H1 (cell line): ENCODE results near the gene CLCA4. TPM values are rescaled to one million over a fixed set of nuclear protein-coding genes. Genes with fewer than 3 reads are reported as not detected.

Experiments
- CTCF ChIA-PET: fragments of 300-600 bp; sonication (Branson Sonifier 250); formaldehyde crosslinking; loops from one replicate; lab custom pipeline; 2021; ENCODE audit not compliant: partially characterized antibody; lab: Charles Lee
- POLR2A ChIA-PET: fragments of 300-600 bp; sonication (Branson Sonifier 250); formaldehyde crosslinking; loops from one replicate; lab custom pipeline; 2021; ENCODE audit warnings: inconsistent platforms; ENCODE audit not compliant: partially characterized antibody; lab: Charles Lee
- DNase-seq, 2 experiments: peaks; one replicate each; pipeline versions ENCODE4 v3.0.0 to v3.0.0-alpha.2; 2010 to 2022; ENCODE audit warnings: low spot score in 2 of 2, low read depth in 1 of 2, mixed read lengths in 1 of 2
- FAIRE-seq: peaks from 2 replicates; lab custom pipeline; 2011; peaks lifted over from hg19 to GRCh38; lab: Jason Lieb, UNC
- H2AFZ ChIP-seq: 2 replicates; pipeline ENCODE4 v1.8.1; 2012; ENCODE audit warnings: low read length, inconsistent platforms
- H2AK5ac ChIP-seq: 2 replicates; pipeline ENCODE4 v1.6.1; 2013; ENCODE audit warnings: low read depth, low read length
- H2BK120ac ChIP-seq: replicated peaks from 2 replicates; pipeline ENCODE3; 2013; ENCODE audit warnings: low read depth, low read length, inconsistent platforms
- H2BK12ac ChIP-seq: 2 replicates; pipeline ENCODE4 v1.6.1; 2013; ENCODE audit warnings: low read depth, low read length
- H2BK15ac ChIP-seq: 2 replicates; pipeline ENCODE4 v1.6.1; 2013; ENCODE audit warnings: low read length
- H2BK20ac ChIP-seq: 2 replicates; pipeline ENCODE4 v1.6.1; 2013; ENCODE audit warnings: low read length
- H2BK5ac ChIP-seq: 2 replicates; pipeline ENCODE4 v1.6.1; 2013; ENCODE audit warnings: low read depth, low read length
- H3K14ac ChIP-seq: 2 replicates; pipeline ENCODE4 v1.6.1; 2013; ENCODE audit warnings: inconsistent platforms; ENCODE audit not compliant: insufficient read length
- H3K18ac ChIP-seq: 2 replicates; pipeline ENCODE4 v1.6.1; 2013; ENCODE audit warnings: low read length; ENCODE audit errors: extremely low read depth
- H3K23ac ChIP-seq: 2 replicates; pipeline ENCODE4 v1.6.1; 2013; ENCODE audit warnings: inconsistent platforms; ENCODE audit not compliant: insufficient read length
- H3K23me2 ChIP-seq: 2 replicates; pipeline ENCODE4 v1.6.1; 2013; ENCODE audit warnings: low read depth, low read length
- H3K27ac ChIP-seq: 2 replicates; pipeline ENCODE4 v1.6.1; 2011; ENCODE audit warnings: low read depth, low read length, inconsistent platforms
- H3K27me3 ChIP-seq, 4 experiments: replicated peaks in 1 of 4; 1 replicate in 1 of 4; 2 replicates in 3 of 4; pipeline versions ENCODE4 v1.6.1 to v1.8.1; 2011 to 2013; ENCODE audit warnings: low read length in 3 of 4, mild to moderate bottlenecking in 3 of 4, inconsistent platforms in 2 of 4, mixed read lengths in 2 of 4, moderate library complexity in 1 of 4; ENCODE audit not compliant: control insufficient read depth in 3 of 4, insufficient read depth in 3 of 4; ENCODE audit errors: extremely low read depth in 1 of 4
- H3K36me3 ChIP-seq, 4 experiments: 2 replicates each; pipeline versions ENCODE4 v1.6.1 to v1.8.1; 2011 to 2013; ENCODE audit warnings: mild to moderate bottlenecking in 4 of 4, low read length in 3 of 4, moderate library complexity in 2 of 4, control low read depth in 1 of 4, inconsistent platforms in 1 of 4; ENCODE audit not compliant: insufficient read depth in 4 of 4, control insufficient read depth in 2 of 4
- H3K4ac ChIP-seq: replicated peaks from 2 replicates; pipeline ENCODE3; 2013; ENCODE audit warnings: low read length, low read depth, mixed read lengths, inconsistent platforms; ENCODE audit not compliant: insufficient read length
- H3K4me1 ChIP-seq, 4 experiments: replicated peaks in 1 of 4; 1 replicate in 1 of 4; 2 replicates in 3 of 4; pipeline versions ENCODE4 v1.6.1 to v1.8.1; 2011 to 2013; ENCODE audit warnings: low read length in 3 of 4, inconsistent platforms in 2 of 4, mixed read lengths in 1 of 4; ENCODE audit not compliant: insufficient read depth in 4 of 4, control insufficient read depth in 3 of 4
- H3K4me2 ChIP-seq, 2 experiments: 2 replicates each; pipeline versions ENCODE4 v1.6.1 to v1.8.1; 2011 to 2013; ENCODE audit warnings: low read depth in 2 of 2, low read length in 2 of 2, control low read depth in 1 of 2, inconsistent platforms in 1 of 2, mild to moderate bottlenecking in 1 of 2; ENCODE audit not compliant: insufficient read depth in 1 of 2
- H3K4me3 ChIP-seq, 4 experiments: fragments of 200-600, 300-600 bp in 1 of 4; sonication (generic), shearing (Covaris generic), sonication (Bioruptor Twin) in 1 of 4; 2 replicates each; pipeline versions ENCODE4 v1.5.1 to v1.8.1; 2011 to 2016; ENCODE audit warnings: low read length in 4 of 4, low read depth in 3 of 4, control low read depth in 2 of 4, inconsistent platforms in 2 of 4, mild to moderate bottlenecking in 2 of 4, mixed read lengths in 1 of 4, moderate library complexity in 1 of 4; ENCODE audit not compliant: insufficient read depth in 2 of 4; ENCODE audit errors: extremely low read depth in 1 of 4
- H3K56ac ChIP-seq: replicated peaks from 2 replicates; pipeline ENCODE3; 2013; ENCODE audit warnings: low read depth, mild to moderate bottlenecking, mixed read lengths, low read length, inconsistent platforms; ENCODE audit not compliant: insufficient read length
- H3K79me1 ChIP-seq: 2 replicates; pipeline ENCODE4 v1.6.1; 2013; ENCODE audit warnings: low read depth, low read length, control low read depth
- H3K79me2 ChIP-seq, 2 experiments: 2 replicates each; pipeline versions ENCODE4 v1.6.1 to v1.8.1; 2012 to 2013; ENCODE audit warnings: low read length in 2 of 2, mild to moderate bottlenecking in 2 of 2, inconsistent platforms in 1 of 2; ENCODE audit not compliant: insufficient read depth in 2 of 2, control insufficient read depth in 1 of 2
- H3K9ac ChIP-seq, 4 experiments: replicated peaks in 1 of 4; 1 replicate in 1 of 4; 2 replicates in 3 of 4; pipeline versions ENCODE4 v1.6.1 to v1.8.1; 2011 to 2013; ENCODE audit warnings: low read depth in 3 of 4, low read length in 3 of 4, control low read depth in 2 of 4, mild to moderate bottlenecking in 2 of 4, moderate library complexity in 2 of 4, inconsistent platforms in 1 of 4; ENCODE audit errors: extremely low read depth in 1 of 4
- H3K9me3 ChIP-seq, 2 experiments: 2 replicates each; pipeline versions ENCODE4 v1.6.1 to v1.8.1; 2012 to 2013; ENCODE audit warnings: mild to moderate bottlenecking in 2 of 2, moderate library complexity in 2 of 2, control low read depth in 1 of 2, inconsistent platforms in 1 of 2, low read depth in 1 of 2, low read length in 1 of 2, mixed read lengths in 1 of 2; ENCODE audit not compliant: insufficient read depth in 2 of 2
- H4K20me1 ChIP-seq, 2 experiments: replicated peaks in 1 of 2; 2 replicates each; pipeline versions ENCODE3 to v1.8.1; 2011 to 2013; ENCODE audit warnings: inconsistent platforms in 2 of 2, low read length in 2 of 2, mild to moderate bottlenecking in 1 of 2; ENCODE audit not compliant: insufficient read depth in 2 of 2, control insufficient read depth in 1 of 2
- H4K5ac ChIP-seq: 2 replicates; pipeline ENCODE4 v1.6.1; 2013; ENCODE audit warnings: low read length, low read depth, mixed read lengths, inconsistent platforms; ENCODE audit not compliant: insufficient read length
- H4K8ac ChIP-seq: 2 replicates; pipeline ENCODE4 v1.8.0; 2013; ENCODE audit warnings: mild to moderate bottlenecking, moderate library complexity, low read length, inconsistent platforms; ENCODE audit not compliant: insufficient read depth; ENCODE audit errors: extremely low read depth
- H4K91ac ChIP-seq: replicated peaks from 2 replicates; pipeline ENCODE3; 2013; ENCODE audit warnings: low read length, mixed read lengths, inconsistent platforms; ENCODE audit not compliant: insufficient read length
- BACH1 ChIP-seq: IDR thresholded peaks from 2 replicates; pipeline ENCODE4 v1.6.1; 2012; ENCODE audit warnings: low read length, improper control_type of control experiment
- BCL11A ChIP-seq, 2 experiments: IDR thresholded peaks; one replicate each; pipeline ENCODE4 v1.6.1; 2011; ENCODE audit warnings: low read depth in 2 of 2, low read length in 2 of 2, mild to moderate bottlenecking in 2 of 2
- CBX8 ChIP-seq: fragments of 300-800, 300-1000 bp; sonication (generic); IDR thresholded peaks from 2 replicates; pipeline ENCODE4 v1.7.1; 2016; ENCODE audit warnings: low read depth, low read length, borderline replicate concordance
- CREB1 ChIP-seq: IDR thresholded peaks from 2 replicates; pipeline ENCODE4 v1.6.1; 2012; ENCODE audit warnings: inconsistent platforms
- EP300 ChIP-seq, 2 experiments: IDR thresholded peaks; 1 replicate in 1 of 2; 2 replicates in 1 of 2; pipeline ENCODE4 v1.6.1; 2011 to 2012; ENCODE audit warnings: low read depth in 2 of 2, low read length in 2 of 2, mild to moderate bottlenecking in 2 of 2, borderline replicate concordance in 1 of 2, inconsistent platforms in 1 of 2, moderate library complexity in 1 of 2
- JUN ChIP-seq: IDR thresholded peaks from 2 replicates; pipeline ENCODE4 v1.6.1; 2011; ENCODE audit warnings: low read depth, mild to moderate bottlenecking, improper control_type of control experiment, low read length
- NANOG ChIP-seq: IDR thresholded peaks from 2 replicates; pipeline ENCODE4 v1.6.1; 2011; ENCODE audit warnings: low read length, low read depth, mild to moderate bottlenecking, inconsistent platforms; ENCODE audit not compliant: insufficient read depth, poor library complexity, severe bottlenecking
- NRF1 ChIP-seq: IDR thresholded peaks from 2 replicates; pipeline ENCODE4 v1.6.1; 2011; ENCODE audit warnings: mild to moderate bottlenecking, low read depth, low read length, improper control_type of control experiment
- POLR2A ChIP-seq, 2 experiments: IDR thresholded peaks; 1 replicate in 1 of 2; 2 replicates in 1 of 2; pipeline ENCODE4 v1.6.1; 2011; ENCODE audit warnings: low read depth in 2 of 2, low read length in 2 of 2, mild to moderate bottlenecking in 2 of 2; ENCODE audit errors: control extremely low read depth in 1 of 2
- RAD21 ChIP-seq, 2 experiments: IDR thresholded peaks in 1 of 2; conservative IDR thresholded peaks in 1 of 2; 2 replicates each; pipeline ENCODE4 v1.6.1; 2011; ENCODE audit warnings: low read depth in 2 of 2, low read length in 2 of 2, improper control_type of control experiment in 1 of 2, inconsistent platforms in 1 of 2, mild to moderate bottlenecking in 1 of 2, moderate library complexity in 1 of 2
- TAF1 ChIP-seq: IDR thresholded peaks from 2 replicates; pipeline ENCODE4 v1.6.1; 2011; ENCODE audit warnings: mild to moderate bottlenecking, low read depth, low read length
- TAF7 ChIP-seq: optimal IDR thresholded peaks from 2 replicates; pipeline ENCODE3; 2011; ENCODE audit warnings: low read depth, mild to moderate bottlenecking, inconsistent platforms, low read length, moderate library complexity, borderline replicate concordance
- WGBS, 2 experiments: shearing (Covaris generic) in 1 of 2; methylation state at CpG; one replicate each; pipeline versions ENCODE4 v1.1.6 to v1.1.7; 2013 to 2015; ENCODE audit warnings: low lambda C conversion rate in 2 of 2, mixed read lengths in 2 of 2, inconsistent platforms in 1 of 2, low coverage in 1 of 2, missing lambda C conversion rate in 1 of 2; ENCODE audit not compliant: insufficient replicate concordance in 2 of 2, insufficient coverage in 1 of 2, insufficient read length in 1 of 2; ENCODE audit errors: extremely low coverage in 1 of 2, missing lambda C conversion rate in 1 of 2; 5-methylcytosine and 5-hydroxymethylcytosine counted together
- polyA plus RNA-seq, 7 experiments: library from polyadenylated mRNA; depleted of rRNA in 3 of 7; stranded (reverse) in 5 of 7; unstranded in 2 of 7; fragments of >200 nt in 5 of 7; fragments of 200-250 nt in 2 of 7; gene quantifications; 1 replicate in 5 of 7; 2 replicates in 1 of 7; 4 replicates in 1 of 7; pipeline versions ENCODE4 v1.2.1 to v1.2.3, GENCODE V29; 2011 to 2013; ENCODE audit warnings: missing spikeins in 2 of 7, mixed read lengths in 2 of 7
- total RNA-seq: library from RNA; stranded (reverse); fragmentation: NEBNext Ultra II Directional; extraction: Animal tissue kit (Norgen Biotek cat#: 25700); gene quantifications from 2 replicates; pipeline ENCODE4 v1.2.1, GENCODE V29; 2021
- TF ChIP-seq, protein P1 (sequence below): IDR thresholded peaks from 2 replicates; pipeline ENCODE4 v1.6.1; 2011; ENCODE audit warnings: low read depth, mild to moderate bottlenecking, low read length; ENCODE audit not compliant: insufficient read depth
- TF ChIP-seq, protein P2 (sequence below): IDR thresholded peaks from 2 replicates; pipeline ENCODE4 v1.6.1; 2012; ENCODE audit warnings: inconsistent platforms

Gene CLCA4
- total and polyA plus RNA-seq, 2 of the 8 experiments (the other 6 are each of a cell fraction or from before 2014, with no cell fraction given), result not detected

DNA sequence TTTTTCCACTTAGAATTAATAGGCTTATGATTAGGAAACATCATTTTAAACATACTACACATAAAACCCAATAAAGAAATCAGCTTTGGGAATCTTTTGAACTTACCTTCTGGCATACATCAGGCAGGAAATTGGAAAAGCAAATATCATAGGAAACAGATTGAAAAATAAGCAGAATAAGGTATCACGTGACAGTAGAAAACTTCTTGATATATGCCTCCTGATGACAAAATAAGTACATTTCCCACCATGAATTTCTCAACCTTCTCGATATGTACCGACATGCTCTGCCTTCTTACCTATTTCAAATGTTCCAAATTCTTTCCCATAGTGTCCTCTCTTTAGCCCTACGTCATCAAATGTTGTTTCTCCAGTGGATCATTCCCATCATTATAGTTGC lies 72.4 kb downstream of the CLCA4 start:
- Histone ChIP-seq H3K18ac (no peak overlapping the region), H3K14ac (no peak overlapping the region), H3K79me1 (no peaks in the 10 kb centered on the region), H3K9ac (no peak overlapping the region), H3K27me3 (no peaks in the 10 kb centered on the region), H2AFZ (no peak overlapping the region), H3K27ac (no peak overlapping the region), H3K36me3 (no peaks in the 10 kb centered on the region), H2BK15ac (no peak overlapping the region), H4K20me1 (no peaks in the 10 kb centered on the region), H3K4me1 (no peaks in the 10 kb centered on the region; a peak in 2 of 7 replicates), H2BK12ac (no peak overlapping the region), H4K91ac (no peak overlapping the region), H3K56ac (no peak overlapping the region), H3K23me2 (no peaks in the 10 kb centered on the region), H2BK20ac (no peak overlapping the region), H4K8ac (no peak overlapping the region), H2AK5ac (no peak overlapping the region), H3K4me2 (no peak overlapping the region), H3K23ac (no peak overlapping the region), H3K79me2 (no peaks in the 10 kb centered on the region), H2BK120ac (no peak overlapping the region), H3K9me3 (peaks cover 7% of the 10 kb centered on the region in 2 experiments; a peak in 3 of 4 replicates), H4K5ac (no peak overlapping the region), H3K4me3 (no peak overlapping the region), H2BK5ac (no peak overlapping the region), H3K4ac (no peak overlapping the region)
- CTCF ChIA-PET, result interaction anchor here (1.7 to 1.8 kb wide), 2 partner anchors 103 to 512 kb away, joined by 3 to 4 read pairs; no protein-coding TSS in a partner anchor
- POLR2A ChIA-PET, result no interaction called here
- FAIRE-seq (no peak), DNase-seq (no peak)
- WGBS, 2 experiments, result 87% methylated on average over 4 of the region's 4 CpGs; no CpG with 5 or more reads in 1 of the 2 experiments
- TF ChIP-seq TAF7 (no peak), CREB1 (no peak), BACH1 (no peak), TAF1 (no peak), POLR2A (IDR thresholded peaks at IDR 0.05; ENCODE audit: control extremely low read depth in 1 of 2, low read depth in 2 of 2, low read length in 2 of 2) (no peak), NRF1 (no peak), CBX8 (no peak), EP300 (IDR thresholded peaks at IDR 0.05; ENCODE audit: borderline replicate concordance in 1 of 2, low read depth in 2 of 2, low read length in 2 of 2) (no peak), BCL11A (IDR thresholded peaks at IDR 0.05; ENCODE audit: low read depth in 2 of 2, low read length in 2 of 2) (no peak), JUN (no peak), RAD21 (IDR thresholded peaks at IDR 0.05 in 1 of 2, conservative IDR thresholded peaks at IDR 0.05 in 1 of 2; ENCODE audit: low read depth in 2 of 2, low read length in 2 of 2) (no peak), NANOG (no peak)
- TF ChIP-seq, protein P1, sequence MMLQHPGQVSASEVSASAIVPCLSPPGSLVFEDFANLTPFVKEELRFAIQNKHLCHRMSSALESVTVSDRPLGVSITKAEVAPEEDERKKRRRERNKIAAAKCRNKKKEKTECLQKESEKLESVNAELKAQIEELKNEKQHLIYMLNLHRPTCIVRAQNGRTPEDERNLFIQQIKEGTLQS, result no peak
- TF ChIP-seq, protein P2, sequence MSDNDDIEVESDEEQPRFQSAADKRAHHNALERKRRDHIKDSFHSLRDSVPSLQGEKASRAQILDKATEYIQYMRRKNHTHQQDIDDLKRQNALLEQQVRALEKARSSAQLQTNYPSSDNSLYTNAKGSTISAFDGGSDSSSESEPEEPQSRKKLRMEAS, result no peak
